ENCODE data around the gene DNAJB9.

- no peak for TF ChIP-seq CTCF (IDR thresholded peaks at IDR 0.05; ENCODE audit: borderline replicate concordance, extremely low read depth, low read length, poor library complexity, severe bottlenecking)
- TF ChIP-seq EZH2 (IDR thresholded peaks at IDR 0.05; ENCODE audit: borderline replicate concordance, low read depth, low read length, severe bottlenecking), result no peak
Observed at GRCh38 chr7:108525985-108526767, 43.5 kb upstream of the DNAJB9 start, which contains the start of gene PNPLA8.
